Inflammatory macrophage treated with lipopolysaccharide for 4 hours (primary cell): Measurements from ENCODE around the gene PSD.
A peak's percentile ranks its signal among the peaks of the same experiment; 100 is the strongest.
"Not testable (repeated sequence)": the region's sequence is repeated elsewhere in the genome, so short reads cannot be mapped to it uniquely, and the experiment has no call there.

Experiments
- DNase-seq: peaks from one replicate; pipeline ENCODE4 v3.0.0-alpha.2; 2020

PSD gene

DNA sequence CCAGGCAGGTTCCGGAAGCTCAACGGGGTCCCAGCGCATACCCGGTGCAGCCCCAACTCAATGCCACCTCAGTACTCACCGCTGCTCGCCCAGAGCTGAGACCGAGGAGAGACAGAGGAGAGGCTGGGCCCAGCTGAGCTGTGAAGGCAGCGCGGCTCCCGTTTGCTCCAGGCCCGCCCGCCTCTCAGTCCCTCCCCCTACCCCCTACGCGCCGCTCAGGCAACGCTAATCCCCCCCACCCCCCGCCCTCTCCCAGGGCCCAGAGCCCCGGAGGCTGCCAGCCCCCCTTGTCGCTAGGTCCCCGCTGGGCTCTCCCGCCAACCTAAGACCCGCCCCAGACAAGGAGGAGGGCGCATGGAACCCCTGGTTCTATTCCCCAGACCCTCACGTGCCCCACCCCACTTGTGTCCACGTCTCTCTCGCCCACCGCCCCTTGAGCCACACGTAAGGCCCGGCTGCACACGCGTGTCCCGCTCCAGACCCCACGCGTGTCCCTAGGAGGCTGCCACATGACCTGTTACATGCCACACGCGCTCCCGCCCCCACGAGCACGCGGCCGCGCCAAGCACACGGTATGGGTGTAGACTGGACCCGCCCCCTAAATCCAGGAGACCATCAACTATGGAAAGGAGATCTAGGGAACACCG is at the start of gene PSD:
PSD (minus strand) TSS at position 164 of the 647 bp plus-strand sequence. CDS start 1,747 bp downstream, outside the sequence.
- no peak for DNase-seq

DNA sequence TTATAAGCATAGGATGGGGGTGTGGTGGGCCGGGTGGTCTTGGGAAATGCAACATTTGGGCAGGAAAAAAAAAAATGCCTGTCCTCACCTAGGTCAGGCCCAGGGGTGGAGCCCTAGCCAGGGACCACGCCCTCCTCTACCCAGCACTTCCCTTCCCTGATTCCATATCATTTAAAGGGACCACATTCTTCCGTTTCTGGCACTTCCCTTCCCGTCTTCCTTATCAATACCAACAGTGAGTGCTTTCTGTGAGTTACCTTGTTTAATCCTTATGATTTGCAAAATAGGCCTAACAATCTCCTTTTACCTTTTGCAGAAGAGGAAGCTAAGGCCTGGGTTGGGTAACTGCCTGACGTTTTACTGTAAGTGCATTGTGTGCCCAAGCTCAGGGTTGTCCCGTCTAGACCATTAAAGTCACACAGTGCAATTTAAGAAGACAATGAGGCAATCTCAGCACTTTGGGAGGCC is 49.4 kb upstream of the PSD start:
- peak; percentile 91 for DNase-seq

DNA sequence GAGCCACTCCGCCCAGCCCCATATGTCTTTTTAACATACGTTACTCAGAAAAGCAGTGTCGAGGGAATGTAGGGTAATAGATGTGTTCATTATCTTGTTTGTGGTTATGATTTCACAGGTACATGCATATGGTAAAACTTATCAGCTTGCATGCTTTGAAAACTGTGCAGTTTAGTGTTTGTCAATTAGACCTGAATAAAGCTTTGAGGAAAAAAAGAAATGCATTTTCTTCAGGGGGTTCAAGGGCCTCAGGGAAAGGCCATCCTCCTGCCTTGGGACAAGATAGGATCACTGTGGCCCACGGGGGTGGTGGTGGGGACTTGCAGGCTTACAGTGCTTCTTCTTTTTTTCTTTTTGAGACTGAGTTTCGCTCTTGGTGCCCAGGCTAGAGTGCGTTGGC is 48.7 kb upstream of the PSD start:
- DNase-seq: no peak

DNA sequence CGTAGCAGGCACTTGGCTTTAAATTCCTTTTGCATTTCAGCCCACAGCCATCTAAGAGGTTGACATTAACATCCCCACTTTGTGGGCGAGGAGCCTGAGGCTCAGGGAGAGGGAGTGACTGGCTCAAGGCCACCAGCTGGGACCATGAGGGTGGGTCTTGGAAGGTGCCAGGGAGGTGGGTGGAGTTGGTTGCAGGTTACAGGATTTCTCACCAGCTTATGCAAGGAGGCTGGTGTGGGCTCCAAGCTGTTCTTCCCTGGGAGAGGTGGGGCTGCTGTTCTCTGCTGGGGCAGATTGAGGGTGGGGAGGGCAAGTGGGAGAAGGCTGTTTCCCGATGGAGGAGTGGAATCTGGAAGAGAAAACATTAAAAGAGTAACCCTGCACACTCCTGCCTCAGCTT is 46.9 kb upstream of the PSD start:
- DNase-seq: no peak

DNA sequence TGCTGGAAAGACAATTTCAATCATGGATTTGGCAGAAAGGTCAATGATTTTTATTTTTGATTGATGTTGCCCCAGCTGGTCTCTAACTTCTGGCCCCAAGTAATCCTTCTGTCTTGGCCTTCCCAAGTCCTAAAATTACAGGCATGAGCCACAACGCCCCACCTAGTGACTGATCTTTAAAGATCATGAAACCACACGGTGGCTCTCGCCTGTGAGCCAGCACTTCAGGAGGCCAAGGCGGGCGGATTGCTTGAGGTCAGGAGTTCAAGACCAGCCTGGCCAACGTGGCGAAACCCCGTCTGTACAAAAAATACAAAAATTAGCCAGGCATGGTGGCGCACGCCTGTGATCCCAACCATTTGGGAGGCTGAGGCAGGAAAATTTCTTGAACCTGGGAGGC is 45.4 kb upstream of the PSD start:
- DNase-seq: no peak

DNA sequence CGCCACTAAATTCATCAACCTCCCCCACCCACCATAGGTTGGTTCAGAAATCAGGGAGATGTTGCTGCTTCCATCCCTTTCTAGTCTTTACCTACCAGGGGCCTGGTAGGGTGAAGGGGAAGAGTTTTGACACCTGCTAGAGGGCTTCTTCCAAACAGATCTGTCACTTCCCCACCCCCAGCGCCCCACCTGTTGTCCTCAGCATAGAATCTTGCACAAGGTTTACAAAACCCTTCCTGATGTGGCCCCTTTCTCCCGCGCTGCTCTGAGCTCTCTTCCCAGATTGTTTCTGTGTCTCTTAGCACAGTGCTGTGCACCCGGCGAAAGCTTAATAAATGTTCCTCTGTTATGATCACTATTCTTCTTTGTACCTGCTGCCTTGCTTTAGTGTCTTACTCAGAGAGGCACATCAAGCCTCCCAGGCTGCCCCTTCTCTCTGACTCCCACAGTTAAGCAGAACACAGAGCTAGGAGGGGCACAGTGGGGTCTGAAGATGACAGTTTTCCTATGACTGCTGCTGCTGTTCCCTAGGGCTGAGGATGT is 44.0 kb upstream of the PSD start:
- no peak for DNase-seq

DNA sequence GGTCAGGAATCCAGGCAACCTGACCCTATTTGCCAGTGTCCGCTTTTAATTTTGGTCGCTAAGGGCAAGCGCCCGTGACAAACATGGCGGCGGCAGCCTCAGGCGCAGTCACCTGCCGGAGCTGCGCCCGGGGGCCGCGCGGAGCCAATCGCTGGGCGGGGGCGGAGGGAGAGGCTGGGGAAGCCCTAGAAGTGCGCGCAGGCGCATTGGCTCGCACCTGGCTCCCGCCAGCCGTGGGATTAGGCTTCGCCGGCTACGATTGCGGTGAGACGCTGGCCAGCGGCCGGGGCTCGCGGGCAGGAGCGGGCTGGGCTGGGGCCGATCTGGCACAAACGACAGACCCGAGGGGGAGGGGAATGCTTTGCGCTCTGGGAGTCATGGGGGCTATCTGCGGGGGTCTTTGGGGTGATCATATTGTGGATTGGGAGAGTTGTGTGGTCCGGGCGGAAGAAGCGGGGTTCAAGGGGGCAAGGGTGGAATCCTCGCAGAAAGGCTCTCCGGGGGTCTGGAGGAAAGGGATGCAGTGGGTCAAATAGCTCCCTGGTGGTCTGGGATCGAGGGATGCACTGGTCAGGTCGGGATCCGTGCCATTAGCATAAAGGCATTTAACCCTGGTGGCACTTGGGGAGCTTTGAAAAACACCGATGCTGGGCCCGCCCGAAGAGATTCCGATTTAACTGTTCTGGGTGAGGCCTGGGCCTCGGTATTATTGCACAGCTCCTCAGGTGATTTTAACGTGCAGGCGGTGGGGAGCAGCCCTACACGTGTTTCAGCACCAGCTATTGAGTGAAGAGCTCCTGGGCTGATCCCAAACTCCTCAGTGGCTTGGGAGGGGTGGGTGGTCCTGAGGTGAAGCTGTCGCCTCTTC is 42.8 kb upstream of the PSD start:
- DNase-seq: peak; percentile 88

DNA sequence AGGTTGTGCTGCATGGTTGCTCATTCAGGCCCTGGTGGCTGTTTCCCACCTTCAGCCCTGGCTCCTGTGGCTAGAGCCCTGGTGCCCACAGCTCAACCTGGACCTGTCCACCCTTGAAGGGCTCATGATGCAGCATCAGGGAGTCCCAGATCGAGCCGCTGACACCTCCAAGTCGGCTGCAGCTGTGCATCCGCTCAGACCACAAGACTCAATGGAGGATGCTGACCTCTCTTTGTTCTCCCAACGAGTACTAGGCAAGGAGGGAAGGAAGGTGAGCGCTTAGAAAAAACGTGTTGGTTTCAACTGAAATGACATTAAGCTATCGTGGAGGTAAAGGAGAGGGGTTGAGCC is 42.2 kb upstream of the PSD start:
- no peak for DNase-seq

DNA sequence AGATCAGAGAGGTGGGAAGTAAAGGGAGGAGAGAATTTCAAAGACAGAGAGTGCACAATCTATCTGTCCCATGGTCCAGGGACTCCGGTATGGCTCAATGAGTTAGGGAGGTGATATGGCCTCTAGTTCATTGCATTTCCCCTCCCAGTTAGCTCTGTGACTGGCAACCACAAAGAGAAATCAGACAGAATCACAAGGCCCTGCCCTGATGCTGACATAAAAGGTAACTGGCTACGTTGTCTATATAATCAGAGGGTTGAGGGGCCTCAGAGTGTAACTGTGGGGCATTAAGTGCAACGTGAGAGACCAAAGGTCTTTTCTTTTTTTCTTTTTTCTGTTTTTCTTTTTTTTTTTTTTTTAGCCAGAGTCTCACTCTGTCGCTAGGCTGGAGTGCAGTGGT is 40.1 kb upstream of the PSD start:
- no peak for DNase-seq

DNA sequence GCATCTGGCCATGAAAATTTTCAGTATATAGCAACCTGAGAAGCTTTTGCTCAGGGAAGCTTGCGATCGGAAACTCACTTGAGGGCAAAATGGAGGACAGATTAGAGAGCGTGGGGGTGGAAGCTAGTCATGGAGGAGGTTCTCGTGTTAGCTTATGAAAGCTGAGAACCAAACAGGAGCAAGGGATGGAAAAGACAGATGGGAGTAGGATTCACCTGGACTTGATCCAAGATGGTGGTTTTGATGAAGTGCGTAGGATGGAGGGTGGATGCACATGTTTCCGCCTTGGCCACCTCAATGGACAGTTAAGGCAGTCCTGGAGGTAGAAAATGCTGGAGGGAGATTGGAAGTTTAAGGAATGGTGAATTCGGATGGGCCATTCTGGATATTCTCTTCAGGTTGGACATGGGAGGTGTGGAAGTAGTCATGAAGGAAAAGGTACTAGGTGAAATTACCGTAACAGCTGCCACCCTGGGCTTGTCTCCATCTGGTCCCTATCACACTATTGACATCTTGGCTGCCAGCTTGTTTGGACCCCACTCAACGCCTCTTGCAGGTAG is 39.1 kb upstream of the PSD start:
- no peak for DNase-seq

DNA sequence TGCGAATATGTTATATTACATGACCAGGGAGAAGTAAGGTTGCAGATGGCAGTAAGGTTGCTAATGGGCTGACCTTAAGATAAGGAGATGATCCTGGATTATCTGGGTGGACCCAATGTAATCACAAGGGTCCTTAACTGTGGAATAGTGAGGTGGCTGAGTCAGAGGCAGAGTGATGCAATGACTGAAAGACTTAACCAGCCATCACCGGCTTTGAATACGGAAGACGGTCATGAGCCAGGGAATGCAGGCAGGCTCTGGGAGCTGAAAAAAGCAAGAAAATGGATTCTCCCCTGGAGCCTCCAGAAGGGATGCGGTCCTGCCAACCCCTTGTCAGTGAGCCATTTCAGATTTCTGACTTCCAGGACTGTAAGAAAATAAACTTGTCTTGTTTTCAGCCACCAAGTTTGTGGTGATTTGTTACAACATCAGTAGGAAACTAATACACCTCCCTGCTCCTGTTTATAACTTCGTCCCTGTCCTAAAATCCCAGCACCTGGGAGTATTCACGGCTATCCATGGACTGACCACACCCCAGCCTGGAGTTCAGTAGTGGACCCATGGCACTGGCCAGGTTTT is 37.4 kb upstream of the PSD start:
- peak; percentile 87 for DNase-seq

DNA sequence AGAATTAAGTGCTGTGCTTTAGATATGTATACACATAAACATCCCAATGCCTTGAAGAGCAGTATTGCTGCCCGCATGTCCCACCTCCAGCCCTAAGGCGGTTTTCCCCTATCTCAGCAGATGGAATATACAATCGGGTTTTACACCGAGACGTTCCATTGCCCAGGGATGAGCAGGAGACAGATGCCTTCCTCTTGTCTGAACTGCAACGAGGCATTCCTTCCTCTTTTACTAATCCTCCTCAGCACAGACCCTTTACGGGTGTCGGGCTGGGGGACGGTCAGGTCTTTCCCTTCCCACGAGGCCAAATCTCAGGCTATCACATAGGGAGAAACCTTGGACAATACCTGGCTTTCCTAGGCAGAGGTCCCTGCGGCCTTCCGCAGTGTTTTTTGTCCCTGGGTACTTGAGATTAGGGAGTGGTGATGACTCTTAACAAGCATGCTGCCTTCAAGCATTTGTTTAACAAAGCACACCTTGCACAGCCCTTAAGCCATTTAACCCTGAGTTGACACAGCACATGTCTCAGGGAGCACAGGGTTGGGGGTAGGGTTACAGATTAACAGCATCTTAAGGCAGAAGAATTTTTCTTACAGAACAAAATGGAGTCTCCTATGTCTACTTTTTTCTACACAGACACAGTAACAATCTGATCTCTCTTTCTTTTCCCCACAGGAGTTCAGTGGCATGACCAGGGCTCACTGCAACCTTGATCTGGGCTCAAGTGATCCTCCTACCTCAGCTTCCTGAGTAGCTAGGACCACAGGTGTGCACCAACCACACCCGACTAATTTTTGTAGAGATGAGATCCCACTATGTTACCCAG is 36.3 kb upstream of the PSD start:
- DNase-seq: not testable (repeated sequence)

DNA sequence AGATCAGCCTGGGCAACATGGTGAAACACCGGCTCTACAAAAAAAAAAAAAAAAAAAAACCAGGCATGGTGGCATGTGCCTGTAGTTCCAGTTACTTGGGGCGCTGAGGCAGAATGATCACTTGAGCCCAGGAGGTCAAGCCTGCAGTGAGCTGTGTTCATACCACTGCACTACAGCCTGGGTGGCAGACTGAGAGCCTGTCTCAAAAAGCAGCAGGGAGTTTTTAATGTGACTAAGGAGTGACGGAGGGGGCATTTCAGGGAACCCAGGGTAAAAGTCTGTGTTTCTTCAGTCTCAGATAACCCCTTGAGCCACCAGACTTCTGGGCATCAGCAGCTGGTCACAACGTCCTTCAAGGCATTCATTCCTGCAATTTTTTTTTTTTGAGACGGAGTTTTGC is 34.9 kb upstream of the PSD start:
- DNase-seq: peak; percentile 32

DNA sequence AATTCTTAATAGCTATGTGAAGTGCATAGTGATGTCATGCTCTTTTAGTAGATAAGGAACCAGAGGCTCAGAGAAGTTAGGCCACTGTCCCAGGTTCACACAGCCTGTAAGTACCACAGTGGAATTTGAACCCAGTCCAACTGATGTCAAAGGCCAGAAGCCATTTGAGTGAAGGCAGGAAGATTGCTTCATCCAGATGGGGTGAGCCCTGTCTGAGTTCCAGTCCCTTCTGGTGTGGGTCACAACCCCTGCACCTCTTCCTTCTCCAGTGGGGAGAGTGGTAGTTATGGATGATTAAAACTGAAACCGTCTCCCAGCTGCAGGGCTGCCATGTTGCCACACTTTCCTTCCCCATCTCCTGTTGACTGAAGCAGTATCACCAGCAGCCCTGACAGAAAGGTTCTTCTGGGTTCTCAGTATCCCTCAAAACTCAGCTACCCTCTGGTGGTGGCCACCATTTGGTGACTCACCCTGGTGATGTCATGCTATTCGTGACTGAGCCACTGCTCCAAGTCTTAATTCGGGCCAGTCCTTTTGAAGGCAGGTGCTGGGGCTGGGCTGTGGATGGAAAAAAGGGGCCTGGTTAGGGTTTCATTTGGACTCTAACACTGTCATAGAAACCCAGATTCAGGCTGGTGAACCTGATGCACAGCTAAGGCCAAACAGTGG is 34.2 kb upstream of the PSD start:
- peak; percentile 97 for DNase-seq

DNA sequence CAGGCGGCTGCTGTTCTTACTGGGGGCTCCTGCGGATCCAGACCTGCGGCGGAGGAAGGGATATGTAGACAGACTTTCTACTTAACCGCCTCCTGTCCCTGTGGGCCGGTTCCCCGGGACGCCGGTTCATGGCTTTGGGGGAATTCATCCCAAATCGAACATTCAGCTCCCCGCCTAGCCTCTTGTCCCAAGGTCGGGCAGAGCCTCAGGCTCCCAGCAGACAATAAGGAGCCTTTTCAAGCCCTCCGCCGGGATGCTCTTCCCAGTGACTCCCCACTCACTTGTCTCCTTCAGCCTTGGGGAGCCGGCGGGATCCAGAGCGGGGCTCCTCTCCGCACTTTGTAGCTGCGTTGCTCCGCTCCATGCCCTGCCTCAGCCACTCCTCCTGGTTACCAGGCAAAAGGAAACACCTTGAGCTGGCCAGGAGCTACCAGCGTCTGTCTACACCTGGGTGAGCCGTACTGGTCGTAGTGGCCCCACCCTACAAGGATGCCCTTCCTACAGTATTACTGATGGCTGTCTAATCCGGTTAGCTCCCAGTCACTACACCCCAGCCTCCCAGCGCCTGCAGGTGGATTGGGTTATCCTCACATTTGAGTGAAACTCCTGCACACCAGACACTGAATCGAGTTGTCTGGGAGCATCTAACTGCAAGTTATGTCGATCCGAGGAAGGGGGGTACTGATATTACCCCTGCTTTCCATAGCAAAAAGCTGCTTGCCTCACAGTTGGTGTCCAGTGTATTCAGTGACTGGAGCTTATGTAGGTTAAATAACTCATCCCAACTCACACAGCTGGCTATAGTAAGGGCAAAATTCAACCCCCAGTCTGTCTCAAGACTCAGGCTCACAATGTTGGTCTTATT is 32.8 kb upstream of the PSD start, which contains the start of gene C10orf95:
C10orf95 (minus strand) TSS at position 439 of the 865 bp plus-strand sequence. CDS start 450 bp downstream, outside the sequence.
- DNase-seq: no peak

DNA sequence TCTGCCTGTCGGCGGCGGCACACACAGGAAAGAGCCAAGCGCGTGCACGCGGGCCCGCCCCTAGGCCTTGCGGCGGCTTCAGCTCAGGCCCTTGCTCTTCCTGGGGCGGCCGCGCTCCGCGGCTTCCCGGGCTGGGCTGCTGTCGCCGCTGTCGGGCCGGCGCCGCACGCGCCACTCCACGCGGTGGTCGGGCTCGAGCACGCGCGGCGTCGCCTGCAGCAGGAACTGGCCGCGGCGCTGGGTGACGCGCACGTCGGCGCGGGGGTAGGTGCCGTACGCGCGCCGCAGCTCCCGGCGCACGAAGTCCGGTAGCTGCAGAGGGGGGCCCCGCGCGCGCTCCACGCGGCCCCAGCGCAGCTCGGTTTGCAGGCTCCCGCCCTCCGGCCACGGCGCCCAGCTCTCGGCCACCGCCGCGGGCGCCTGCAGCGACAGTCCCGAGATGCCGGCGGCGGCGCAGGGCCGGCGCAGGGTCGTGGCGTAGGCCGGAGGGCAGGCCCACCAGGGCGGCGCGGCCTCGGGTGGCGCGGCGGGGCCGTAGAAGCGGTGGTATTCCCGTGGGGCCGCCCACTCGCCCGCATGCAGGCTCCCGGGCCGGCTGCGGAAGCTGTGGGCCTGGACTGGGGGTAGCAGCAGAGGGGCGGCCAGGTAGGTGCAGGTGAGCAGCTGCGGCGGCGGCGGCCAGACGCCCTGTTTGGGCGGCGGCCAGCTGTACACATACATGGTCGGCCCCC is 32.0 kb upstream of the PSD start:
- peak; percentile 78 for DNase-seq

DNA sequence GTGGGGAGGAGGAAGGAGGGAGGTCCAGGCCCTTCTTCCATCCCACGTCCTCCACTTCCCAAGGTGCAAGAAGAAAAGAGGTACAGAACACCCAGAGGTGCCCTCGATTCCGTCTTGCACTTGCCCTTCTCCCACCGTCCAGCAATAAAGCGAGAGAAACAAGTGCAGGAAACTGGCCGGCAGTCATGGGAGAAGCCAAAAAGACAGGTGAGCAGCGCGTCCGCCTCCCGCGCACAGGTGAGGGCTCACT is 31.5 kb upstream of the PSD start:
- DNase-seq: no peak

DNA sequence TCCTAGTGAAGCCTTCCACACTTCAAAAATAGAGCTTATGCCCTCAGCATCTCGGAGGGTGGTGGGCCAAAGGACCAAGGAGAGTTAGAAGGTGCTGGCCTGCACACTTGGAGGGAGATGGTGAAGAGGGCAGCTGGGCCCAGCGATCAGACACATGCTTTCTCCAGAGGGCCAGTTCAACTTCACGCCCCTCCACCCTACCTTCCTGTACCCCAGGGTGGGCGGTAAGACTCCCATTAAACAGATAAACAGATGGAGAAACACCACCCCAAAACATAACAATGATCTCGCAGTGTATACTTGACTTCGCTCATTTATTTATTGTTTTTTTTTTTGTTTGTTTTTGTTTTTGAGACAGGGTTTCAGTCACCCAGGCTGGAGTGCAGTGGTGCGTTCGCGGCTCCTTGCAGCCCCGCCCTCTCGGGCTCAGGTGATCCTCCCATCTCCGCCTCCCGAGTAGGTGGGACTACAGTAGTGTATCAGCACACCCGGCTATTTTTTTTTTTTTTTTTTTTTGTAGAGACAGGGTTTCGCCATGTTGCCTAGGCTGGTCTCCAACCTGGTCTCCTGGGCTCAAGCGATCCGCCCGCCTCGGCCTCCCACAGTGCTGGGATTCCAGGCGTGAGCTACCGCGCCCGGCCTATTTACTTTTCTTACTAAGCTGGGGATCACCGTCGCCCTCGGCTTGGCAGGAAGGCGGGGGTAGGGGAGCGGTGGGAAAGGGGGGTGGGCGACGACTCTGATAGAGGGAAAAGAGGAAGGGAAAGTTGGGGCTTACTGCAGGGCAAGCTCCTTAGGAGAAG is 30.9 kb upstream of the PSD start:
- DNase-seq: peak; percentile 51

DNA sequence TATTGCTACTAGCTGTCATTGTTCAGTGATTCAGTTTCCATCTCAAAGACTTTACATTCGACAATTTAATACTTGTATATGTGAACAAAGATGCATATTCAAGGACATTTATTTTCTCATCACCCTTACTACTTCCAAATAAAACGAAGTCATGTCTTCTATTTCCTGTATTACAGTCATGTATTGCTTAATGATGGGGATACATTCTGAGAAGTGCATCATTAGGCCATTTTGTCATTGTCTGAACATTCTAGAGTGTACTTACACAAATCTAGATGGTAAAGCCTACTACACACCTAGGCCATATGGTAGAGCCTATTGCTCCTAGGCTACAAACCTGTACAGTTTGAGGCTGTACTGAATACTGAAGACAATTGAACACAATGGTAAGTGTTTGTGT is 26.3 kb upstream of the PSD start:
- DNase-seq: peak; percentile 79
